Mesothelial cell of epicardium (in vitro differentiated cells): Measurements from ENCODE around the gene FXR2. TPM values are rescaled to one million over a fixed set of nuclear protein-coding genes. Genes with fewer than 3 reads are reported as not detected.
"Not testable (repeated sequence)": the region's sequence is repeated elsewhere in the genome, so short reads cannot be mapped to it uniquely, and the experiment has no call there.

Source experiments
- DNase-seq, 2 experiments: peaks; one replicate each; pipeline ENCODE4 v3.0.0; 2021; ENCODE audit warnings: low spot score in 2 of 2; ENCODE audit not compliant: unreplicated experiment in 2 of 2
- H3K27ac Mint-ChIP-seq: 2 replicates; pipeline ENCODE4 v1.8.0; 2021; ENCODE audit warnings: mixed read lengths
- H3K27me3 Mint-ChIP-seq: 2 replicates; pipeline ENCODE4 v1.8.0; 2021; ENCODE audit warnings: low read depth, mixed read lengths
- H3K36me3 Mint-ChIP-seq: 2 replicates; pipeline ENCODE4 v1.8.0; 2021; ENCODE audit warnings: mixed read lengths
- H3K4me1 Mint-ChIP-seq: 2 replicates; pipeline ENCODE4 v1.8.0; 2021; ENCODE audit warnings: mixed read lengths
- H3K4me3 Mint-ChIP-seq: 2 replicates; pipeline ENCODE4 v1.8.0; 2021; ENCODE audit warnings: mild to moderate bottlenecking, moderate library complexity, mixed read lengths
- H3K9me3 Mint-ChIP-seq: 2 replicates; pipeline ENCODE4 v1.8.0; 2021; ENCODE audit warnings: mixed read lengths
- total RNA-seq: library from RNA; stranded (reverse); gene quantifications from 3 replicates; pipeline ENCODE4 v1.2.1, GENCODE V29; 2021
- TF ChIP-seq, protein P1 (sequence below): fragments of 200-600 bp; sonication (generic); IDR thresholded peaks from one replicate; pipeline ENCODE4 v1.5.0; 2021; ENCODE audit warnings: antibody characterized with exemption; ENCODE audit not compliant: unreplicated experiment

The FXR2 gene
- total RNA-seq, 1 donor from 2014 or later, result 44.5 TPM

DNA sequence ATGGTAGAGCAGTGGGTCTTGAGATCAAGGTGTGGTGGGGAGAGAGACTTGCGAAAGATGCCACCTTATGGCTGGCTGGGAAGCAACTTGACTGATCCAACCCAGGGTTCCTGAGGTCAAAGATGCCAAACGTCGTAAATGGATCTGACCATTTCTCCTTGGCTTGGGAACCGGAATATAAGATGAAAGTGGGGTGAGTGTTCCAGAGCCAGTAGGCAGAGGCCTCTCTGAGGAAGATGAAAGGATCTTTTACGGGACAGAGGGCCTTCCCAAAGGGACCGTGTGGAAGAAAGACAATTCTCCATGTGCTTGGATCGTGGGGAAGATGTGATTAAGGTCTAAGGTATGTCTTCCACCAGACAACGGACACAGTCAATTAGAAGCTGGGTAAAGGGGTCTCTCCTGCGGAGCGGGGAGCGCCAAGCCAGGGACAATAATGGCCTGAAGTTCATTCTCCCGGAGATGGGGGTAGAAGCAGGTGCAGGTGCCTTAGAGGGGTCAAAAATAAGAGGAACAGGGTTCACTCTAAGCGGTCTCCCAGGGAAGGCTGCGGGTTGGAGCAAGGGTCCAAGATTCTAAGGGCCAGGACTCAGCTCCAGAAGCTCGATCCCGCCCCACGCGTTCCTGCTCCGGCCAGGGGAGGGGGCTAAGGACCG is 800 bp downstream of the FXR2 start:
- no peak for DNase-seq
- Mint-ChIP-seq H3K4me3 (peak overlapping the region; percentile 88), H3K9me3 (no peaks in the 10 kb centered on the region), H3K27me3 (no peaks in the 10 kb centered on the region), H3K36me3 (peaks cover 3% of the 10 kb centered on the region), H3K4me1 (peaks cover 35% of the 10 kb centered on the region), H3K27ac (peak overlapping the region; percentile 90)
- TF ChIP-seq, protein P1, sequence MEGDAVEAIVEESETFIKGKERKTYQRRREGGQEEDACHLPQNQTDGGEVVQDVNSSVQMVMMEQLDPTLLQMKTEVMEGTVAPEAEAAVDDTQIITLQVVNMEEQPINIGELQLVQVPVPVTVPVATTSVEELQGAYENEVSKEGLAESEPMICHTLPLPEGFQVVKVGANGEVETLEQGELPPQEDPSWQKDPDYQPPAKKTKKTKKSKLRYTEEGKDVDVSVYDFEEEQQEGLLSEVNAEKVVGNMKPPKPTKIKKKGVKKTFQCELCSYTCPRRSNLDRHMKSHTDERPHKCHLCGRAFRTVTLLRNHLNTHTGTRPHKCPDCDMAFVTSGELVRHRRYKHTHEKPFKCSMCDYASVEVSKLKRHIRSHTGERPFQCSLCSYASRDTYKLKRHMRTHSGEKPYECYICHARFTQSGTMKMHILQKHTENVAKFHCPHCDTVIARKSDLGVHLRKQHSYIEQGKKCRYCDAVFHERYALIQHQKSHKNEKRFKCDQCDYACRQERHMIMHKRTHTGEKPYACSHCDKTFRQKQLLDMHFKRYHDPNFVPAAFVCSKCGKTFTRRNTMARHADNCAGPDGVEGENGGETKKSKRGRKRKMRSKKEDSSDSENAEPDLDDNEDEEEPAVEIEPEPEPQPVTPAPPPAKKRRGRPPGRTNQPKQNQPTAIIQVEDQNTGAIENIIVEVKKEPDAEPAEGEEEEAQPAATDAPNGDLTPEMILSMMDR, result no peak

DNA sequence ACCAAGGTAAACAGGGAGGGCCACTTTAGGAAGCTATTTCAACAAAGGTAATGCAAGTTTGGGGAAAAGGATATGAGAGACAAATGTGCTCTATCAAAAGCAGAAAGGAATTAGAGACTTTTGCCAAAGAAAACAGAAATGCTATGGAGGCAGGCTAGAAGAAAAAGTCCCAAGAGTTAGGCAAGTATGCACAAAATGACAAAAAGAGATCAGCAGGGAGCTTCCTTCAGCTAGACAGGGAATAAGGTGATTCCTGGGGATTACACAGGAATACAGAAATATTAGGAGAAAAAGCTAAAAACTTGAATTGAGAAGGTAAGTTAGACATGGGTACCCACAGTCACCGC is 2.4 kb downstream of the FXR2 start:
- DNase-seq, result no peak
- peaks cover 3% of the 10 kb centered on the region for H3K36me3 Mint-ChIP-seq
- H3K27me3 Mint-ChIP-seq, result no peaks in the 10 kb centered on the region
- H3K4me3 Mint-ChIP-seq, result peak overlapping the region; percentile 88
- no peaks in the 10 kb centered on the region for H3K9me3 Mint-ChIP-seq
- H3K4me1 Mint-ChIP-seq, result peaks cover 35% of the 10 kb centered on the region
- TF ChIP-seq, protein P1, result no peak
- peak overlapping the region; percentile 86 for H3K27ac Mint-ChIP-seq

DNA sequence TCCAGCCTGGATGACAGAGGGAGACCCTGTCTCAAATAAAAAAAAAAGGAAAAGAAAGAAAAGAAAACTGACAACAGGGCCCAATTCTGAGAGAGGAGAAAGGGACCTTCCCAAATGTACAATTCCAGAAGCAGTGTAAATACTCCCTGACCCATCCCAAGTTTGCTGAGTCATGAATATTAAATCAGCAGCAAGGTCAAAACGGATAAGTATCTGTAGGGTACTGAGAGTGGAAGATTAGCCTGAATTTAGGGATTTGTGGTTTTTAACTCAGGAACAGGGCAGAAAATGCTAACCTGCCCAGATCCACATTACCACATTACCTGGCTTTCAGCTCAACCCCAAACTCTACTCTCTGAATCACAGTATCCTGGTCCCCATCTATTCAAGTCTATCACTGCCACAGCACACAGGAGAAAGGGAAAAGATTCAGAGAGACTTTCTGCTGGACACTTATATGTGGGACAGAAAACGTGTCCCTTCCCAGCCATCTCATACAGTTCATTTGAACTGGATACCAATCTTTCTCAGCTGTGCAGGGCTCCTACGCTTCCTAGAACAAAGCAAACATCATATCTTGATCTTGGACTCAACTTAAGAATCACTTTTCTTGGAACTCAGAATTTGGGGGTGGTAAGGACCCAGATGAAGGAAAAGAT is 2.9 kb downstream of the FXR2 start:
- peak overlapping the region; percentile 86 for H3K27ac Mint-ChIP-seq

DNA sequence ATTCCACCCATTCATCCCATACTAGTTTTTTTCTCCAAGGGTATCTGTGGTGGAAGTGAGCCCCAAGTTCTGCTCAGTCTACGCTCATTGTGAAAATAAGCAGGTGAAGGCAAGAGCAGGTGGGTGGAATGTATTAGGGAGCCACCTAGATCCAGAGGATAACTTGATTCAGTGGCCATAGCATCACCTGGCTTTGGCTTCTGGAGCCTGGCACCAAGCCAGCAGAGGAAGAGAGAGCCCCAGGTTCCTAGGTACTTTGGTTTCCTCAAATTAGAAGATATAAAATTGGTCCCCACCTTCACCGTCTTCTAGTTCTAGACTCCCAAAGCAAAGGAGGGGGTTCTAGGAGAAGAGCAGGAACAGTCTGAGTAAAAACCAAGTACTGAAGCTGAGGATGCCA is 4.1 kb downstream of the FXR2 start:
- DNase-seq, result no peak
- TF ChIP-seq, protein P1, result no peak
- peaks cover 35% of the 10 kb centered on the region for H3K4me1 Mint-ChIP-seq
- H3K4me3 Mint-ChIP-seq, result no peak overlapping the region
- no peak overlapping the region for H3K27ac Mint-ChIP-seq
- no peaks in the 10 kb centered on the region for H3K9me3 Mint-ChIP-seq
- peaks cover 8% of the 10 kb centered on the region for H3K36me3 Mint-ChIP-seq
- no peaks in the 10 kb centered on the region for H3K27me3 Mint-ChIP-seq

More for the DNA sequence above, 2.9 kb downstream of the FXR2 start:
- TF ChIP-seq, protein P1, result no peak
- no peak for DNase-seq
- Mint-ChIP-seq H3K4me1 (peaks cover 35% of the 10 kb centered on the region), H3K27me3 (no peaks in the 10 kb centered on the region), H3K4me3 (peak overlapping the region; percentile 88), H3K36me3 (peaks cover 3% of the 10 kb centered on the region), H3K9me3 (no peaks in the 10 kb centered on the region)

DNA sequence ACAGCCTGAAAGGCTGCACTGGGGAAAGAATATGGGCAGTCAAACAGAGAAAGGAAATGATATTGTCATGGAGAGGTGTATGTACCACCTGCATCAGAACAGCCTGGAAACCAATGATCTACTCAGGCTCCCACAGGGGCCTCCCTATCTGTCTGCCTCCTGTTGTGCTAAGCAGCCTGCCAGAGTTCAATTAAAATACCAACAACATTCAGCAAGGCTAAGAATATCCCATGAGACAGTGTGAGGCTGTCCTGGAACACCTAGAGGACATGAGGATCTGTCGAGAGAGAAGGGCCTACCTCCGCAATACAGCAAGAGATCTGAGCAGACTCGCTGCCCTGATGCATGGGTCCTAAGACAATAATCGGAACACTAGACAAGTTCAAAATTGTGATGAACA is 8.4 kb downstream of the FXR2 start:
- DNase-seq, result no peak
- Mint-ChIP-seq H3K27me3 (no peaks in the 10 kb centered on the region), H3K9me3 (no peaks in the 10 kb centered on the region), H3K4me3 (no peak overlapping the region), H3K27ac (no peak overlapping the region), H3K4me1 (peaks cover 8% of the 10 kb centered on the region), H3K36me3 (peaks cover 29% of the 10 kb centered on the region)
- TF ChIP-seq, protein P1, result no peak

DNA sequence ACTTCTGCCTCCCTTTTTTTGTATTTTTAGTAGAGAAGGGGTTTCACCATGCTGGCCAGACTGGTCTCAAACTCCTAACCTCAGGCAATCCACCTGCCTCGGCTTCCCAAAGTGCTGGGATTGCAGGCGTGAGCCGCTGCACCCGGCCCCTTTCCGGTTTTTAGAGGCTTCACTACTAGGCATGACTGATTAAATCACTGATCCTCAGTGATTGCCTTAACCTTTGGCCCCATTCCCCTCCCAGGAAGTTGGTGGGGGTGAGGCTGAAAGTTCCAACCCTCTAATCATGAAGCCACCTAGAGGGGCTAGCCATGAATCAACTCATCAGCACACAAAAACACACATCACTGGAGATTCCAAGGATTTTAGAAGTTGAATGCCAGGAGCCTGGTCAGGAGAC is 17.1 kb downstream of the FXR2 start:
- H3K4me1 Mint-ChIP-seq, H3K4me3 Mint-ChIP-seq, H3K27ac Mint-ChIP-seq, DNase-seq, H3K27me3 Mint-ChIP-seq, H3K9me3 Mint-ChIP-seq: not testable (repeated sequence)
- peaks cover 50% of the 10 kb centered on the region for H3K36me3 Mint-ChIP-seq
